Mammary epithelial cell (primary cell): ENCODE results near the gene HIGD1A.

Experiments used
- EZH2 ChIP-seq: IDR thresholded peaks from 2 replicates; pipeline ENCODE4 v1.6.1; 2012; ENCODE audit warnings: low read length, inconsistent platforms, borderline replicate concordance
- TF ChIP-seq, protein P1 (sequence below), 2 donors: IDR thresholded peaks in 1 of 2; conservative IDR thresholded peaks in 1 of 2; 2 replicates each; pipeline ENCODE4 v1.5.1; 2011 to 2012; ENCODE audit warnings: inconsistent platforms in 2 of 2, low read length in 2 of 2, mild to moderate bottlenecking in 2 of 2, control low read depth in 1 of 2, low read depth in 1 of 2; ENCODE audit not compliant: insufficient read depth in 1 of 2; ENCODE audit errors: extremely low read depth in 1 of 2

DNA sequence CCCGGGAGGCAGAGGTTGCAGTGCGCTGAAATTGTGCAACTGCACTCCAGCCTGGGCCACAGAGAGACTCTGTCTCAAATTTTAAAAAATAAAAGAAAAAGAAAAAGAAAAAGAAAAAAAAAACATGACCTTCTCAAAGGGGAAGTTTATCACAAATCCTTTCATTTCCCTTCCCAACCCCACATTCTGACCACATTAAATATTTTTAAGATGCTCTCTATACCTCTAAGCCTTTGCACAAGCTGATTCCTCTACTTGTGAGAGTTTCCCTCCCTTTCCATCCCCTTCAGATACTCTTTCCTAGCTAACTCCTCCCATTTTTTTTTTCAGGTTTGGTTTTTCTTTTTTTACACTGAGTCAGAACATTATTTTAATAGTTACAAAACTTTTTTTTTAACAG, 4.0 kb downstream of the HIGD1A start:
- TF ChIP-seq, protein P1, sequence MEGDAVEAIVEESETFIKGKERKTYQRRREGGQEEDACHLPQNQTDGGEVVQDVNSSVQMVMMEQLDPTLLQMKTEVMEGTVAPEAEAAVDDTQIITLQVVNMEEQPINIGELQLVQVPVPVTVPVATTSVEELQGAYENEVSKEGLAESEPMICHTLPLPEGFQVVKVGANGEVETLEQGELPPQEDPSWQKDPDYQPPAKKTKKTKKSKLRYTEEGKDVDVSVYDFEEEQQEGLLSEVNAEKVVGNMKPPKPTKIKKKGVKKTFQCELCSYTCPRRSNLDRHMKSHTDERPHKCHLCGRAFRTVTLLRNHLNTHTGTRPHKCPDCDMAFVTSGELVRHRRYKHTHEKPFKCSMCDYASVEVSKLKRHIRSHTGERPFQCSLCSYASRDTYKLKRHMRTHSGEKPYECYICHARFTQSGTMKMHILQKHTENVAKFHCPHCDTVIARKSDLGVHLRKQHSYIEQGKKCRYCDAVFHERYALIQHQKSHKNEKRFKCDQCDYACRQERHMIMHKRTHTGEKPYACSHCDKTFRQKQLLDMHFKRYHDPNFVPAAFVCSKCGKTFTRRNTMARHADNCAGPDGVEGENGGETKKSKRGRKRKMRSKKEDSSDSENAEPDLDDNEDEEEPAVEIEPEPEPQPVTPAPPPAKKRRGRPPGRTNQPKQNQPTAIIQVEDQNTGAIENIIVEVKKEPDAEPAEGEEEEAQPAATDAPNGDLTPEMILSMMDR (conservative IDR thresholded peaks at IDR 0.05 in 1 of 2, IDR thresholded peaks at IDR 0.05 in 1 of 2; ENCODE audit: extremely low read depth in 1 of 2, insufficient read depth in 1 of 2, low read depth in 1 of 2, low read length in 2 of 2), result no peak
- TF ChIP-seq EZH2, result no peak
